ENCODE measurements around the gene ZMYM1. TPM values are rescaled to one million over a fixed set of nuclear protein-coding genes. Genes with fewer than 3 reads are reported as not detected.

Gene ZMYM1
- total and polyA plus RNA-seq, 8 donors, result 16.1 to 29.8 (median 24.7) TPM

DNA sequence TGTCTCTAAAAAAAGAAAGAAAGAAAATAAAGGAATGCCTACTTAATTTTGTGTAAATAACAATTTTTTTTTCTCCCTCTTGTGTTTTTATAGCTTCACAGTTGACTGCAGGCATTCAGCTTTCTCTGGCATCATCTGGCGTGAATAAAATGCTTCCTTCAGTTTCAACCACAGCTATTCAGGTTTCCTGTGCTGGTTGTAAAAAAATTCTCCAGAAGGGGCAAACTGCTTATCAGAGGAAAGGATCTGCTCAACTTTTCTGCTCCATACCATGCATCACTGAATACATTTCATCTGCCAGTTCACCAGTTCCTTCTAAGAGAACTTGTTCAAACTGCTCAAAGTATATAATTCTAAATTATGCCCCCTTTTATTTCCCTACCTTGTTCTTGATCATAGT lies 18.0 kb downstream of the ZMYM1 start:
- TF ChIP-seq, protein P1, sequence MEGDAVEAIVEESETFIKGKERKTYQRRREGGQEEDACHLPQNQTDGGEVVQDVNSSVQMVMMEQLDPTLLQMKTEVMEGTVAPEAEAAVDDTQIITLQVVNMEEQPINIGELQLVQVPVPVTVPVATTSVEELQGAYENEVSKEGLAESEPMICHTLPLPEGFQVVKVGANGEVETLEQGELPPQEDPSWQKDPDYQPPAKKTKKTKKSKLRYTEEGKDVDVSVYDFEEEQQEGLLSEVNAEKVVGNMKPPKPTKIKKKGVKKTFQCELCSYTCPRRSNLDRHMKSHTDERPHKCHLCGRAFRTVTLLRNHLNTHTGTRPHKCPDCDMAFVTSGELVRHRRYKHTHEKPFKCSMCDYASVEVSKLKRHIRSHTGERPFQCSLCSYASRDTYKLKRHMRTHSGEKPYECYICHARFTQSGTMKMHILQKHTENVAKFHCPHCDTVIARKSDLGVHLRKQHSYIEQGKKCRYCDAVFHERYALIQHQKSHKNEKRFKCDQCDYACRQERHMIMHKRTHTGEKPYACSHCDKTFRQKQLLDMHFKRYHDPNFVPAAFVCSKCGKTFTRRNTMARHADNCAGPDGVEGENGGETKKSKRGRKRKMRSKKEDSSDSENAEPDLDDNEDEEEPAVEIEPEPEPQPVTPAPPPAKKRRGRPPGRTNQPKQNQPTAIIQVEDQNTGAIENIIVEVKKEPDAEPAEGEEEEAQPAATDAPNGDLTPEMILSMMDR (IDR thresholded peaks at IDR 0.05), result no peak
- intact Hi-C loops (cut with DNase I), result no loop called here
- H3K27me3 ChIP-seq, result no peaks in the 10 kb centered on the region
- no peak for DNase-seq
- no peak overlapping the region for H3K27ac ChIP-seq
- peaks cover 8 to 90% of the 10 kb centered on the region in 2 donors for H3K36me3 ChIP-seq
- H3K4me1 ChIP-seq, result no peaks in the 10 kb centered on the region
- no peak overlapping the region for H3K4me3 ChIP-seq
- no peaks in the 10 kb centered on the region for H3K9me3 ChIP-seq
- no peak for ATAC-seq

DNA sequence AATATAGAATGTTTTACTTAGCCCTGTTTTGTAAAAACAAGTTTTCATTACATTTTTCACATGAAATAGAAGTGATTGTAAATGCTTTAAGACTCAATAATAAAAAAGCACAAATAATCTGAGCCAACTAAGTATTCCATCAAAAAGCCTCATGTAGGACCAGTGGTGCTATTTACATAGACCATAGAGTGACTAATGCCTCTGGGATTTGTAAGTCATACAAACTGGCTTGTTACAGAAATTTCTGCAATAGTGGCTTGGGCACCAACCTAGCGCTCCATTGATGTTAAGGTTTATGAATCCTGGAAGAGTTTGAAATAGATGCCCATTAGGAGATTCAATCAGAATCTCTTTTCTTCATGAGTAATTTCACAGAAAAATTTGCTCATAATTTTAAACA lies 31.9 kb downstream of the ZMYM1 start:
- no peak for ATAC-seq
- Histone ChIP-seq H3K27me3 (no peaks in the 10 kb centered on the region), H3K4me1 (no peaks in the 10 kb centered on the region), H3K27ac (no peak overlapping the region), H3K9me3 (no peaks in the 10 kb centered on the region), H3K36me3 (peaks cover 0 to 53% of the 10 kb centered on the region in 2 donors), H3K4me3 (no peak overlapping the region)
- DNase-seq, result no peak
- TF ChIP-seq, protein P1 (IDR thresholded peaks at IDR 0.05), result no peak
- intact Hi-C loops (cut with DNase I), result no loop called here

DNA sequence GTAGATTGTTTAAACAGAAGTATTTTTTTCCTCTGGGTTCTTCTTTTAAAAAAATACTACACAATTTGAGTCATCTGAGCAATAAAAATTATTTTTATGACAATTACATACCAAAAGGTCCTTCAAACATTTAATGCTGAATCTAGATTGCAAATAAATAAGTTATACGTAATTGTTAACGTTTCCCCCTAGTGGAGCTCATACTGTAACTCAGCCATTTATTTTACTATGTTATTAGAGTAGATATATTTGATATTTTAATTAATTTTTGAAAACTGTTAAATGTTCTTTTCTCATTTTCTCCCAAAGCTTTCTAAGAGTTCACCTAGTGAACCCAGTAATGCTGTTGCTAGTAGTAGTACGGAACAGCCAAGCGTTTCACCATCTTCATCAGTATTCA lies 33.5 kb downstream of the ZMYM1 start:
- H3K4me1 ChIP-seq, result no peaks in the 10 kb centered on the region
- no peaks in the 10 kb centered on the region for H3K27me3 ChIP-seq
- no peaks in the 10 kb centered on the region for H3K9me3 ChIP-seq
- ATAC-seq (no peak), DNase-seq (no peak)
- H3K27ac ChIP-seq, result no peak overlapping the region
- no peak overlapping the region for H3K4me3 ChIP-seq
- peaks cover 0 to 47% of the 10 kb centered on the region in 2 donors for H3K36me3 ChIP-seq
- TF ChIP-seq, protein P1 (IDR thresholded peaks at IDR 0.05), result no peak
- intact Hi-C loops (cut with DNase I), result no loop called here

DNA sequence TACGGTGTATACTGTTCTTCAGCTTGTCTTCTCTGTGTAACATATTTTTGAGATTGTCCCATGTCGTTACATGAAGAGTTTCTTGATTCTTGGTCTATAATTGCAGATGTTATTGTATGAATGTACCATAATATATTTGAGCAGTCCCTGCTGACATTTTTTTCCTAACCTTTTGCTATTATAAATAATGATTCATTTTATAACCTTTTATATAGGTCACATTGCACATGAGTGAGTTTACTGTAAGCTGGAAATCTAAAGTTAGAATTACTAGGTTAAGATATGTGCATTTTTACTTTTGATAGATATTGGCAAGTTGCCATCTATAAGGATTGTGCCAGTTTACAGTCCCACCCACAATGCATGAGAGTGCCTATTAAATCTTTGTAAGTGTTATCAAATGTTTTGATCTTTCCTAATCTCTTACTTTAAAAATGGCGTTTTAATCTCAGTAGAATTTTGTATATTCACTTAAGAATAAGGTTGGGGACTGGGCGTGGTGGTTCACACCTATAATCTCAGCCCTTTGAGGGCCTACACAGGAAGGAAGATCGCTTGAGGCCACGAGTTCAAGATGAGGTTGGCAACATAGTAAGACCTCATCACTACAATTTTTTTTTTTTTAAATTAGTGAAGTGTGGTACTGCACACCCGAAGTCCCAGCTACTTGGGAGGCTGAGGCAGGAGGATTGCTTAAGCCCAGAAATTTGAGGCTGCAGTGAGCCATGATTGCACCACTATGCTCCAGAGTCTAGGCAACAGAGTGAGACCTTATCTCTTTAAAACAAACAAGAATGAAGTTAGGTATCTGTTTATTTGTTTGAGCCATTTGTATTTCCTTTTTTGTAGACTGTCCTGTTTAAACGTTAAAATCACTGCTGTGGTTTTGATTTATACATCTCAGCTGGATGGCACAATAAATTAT lies 36.5 kb downstream of the ZMYM1 start:
- DNase-seq, result no peak

More for the DNA sequence above, 36.5 kb downstream of the ZMYM1 start:
- Histone ChIP-seq H3K27ac (no peak overlapping the region), H3K36me3 (peaks cover 0 to 37% of the 10 kb centered on the region in 2 donors), H3K4me1 (peaks cover under 1 to 4% of the 10 kb centered on the region in 2 donors), H3K9me3 (no peaks in the 10 kb centered on the region), H3K27me3 (peaks cover 0 to 5% of the 10 kb centered on the region in 2 donors), H3K4me3 (no peak overlapping the region)
- no peak for ATAC-seq
- intact Hi-C loops (cut with DNase I), result no loop called here
- TF ChIP-seq, protein P1 (IDR thresholded peaks at IDR 0.05), result no peak

Data from left lung (tissue), 10 donors.